ENCODE results near the gene CACNA1S. TPM values are rescaled to one million over a fixed set of nuclear protein-coding genes. Genes with fewer than 3 reads are reported as not detected.

CACNA1S gene
- polyA plus RNA-seq, 3 donors, result 0.51 to 0.76 (median 0.51) TPM

DNA sequence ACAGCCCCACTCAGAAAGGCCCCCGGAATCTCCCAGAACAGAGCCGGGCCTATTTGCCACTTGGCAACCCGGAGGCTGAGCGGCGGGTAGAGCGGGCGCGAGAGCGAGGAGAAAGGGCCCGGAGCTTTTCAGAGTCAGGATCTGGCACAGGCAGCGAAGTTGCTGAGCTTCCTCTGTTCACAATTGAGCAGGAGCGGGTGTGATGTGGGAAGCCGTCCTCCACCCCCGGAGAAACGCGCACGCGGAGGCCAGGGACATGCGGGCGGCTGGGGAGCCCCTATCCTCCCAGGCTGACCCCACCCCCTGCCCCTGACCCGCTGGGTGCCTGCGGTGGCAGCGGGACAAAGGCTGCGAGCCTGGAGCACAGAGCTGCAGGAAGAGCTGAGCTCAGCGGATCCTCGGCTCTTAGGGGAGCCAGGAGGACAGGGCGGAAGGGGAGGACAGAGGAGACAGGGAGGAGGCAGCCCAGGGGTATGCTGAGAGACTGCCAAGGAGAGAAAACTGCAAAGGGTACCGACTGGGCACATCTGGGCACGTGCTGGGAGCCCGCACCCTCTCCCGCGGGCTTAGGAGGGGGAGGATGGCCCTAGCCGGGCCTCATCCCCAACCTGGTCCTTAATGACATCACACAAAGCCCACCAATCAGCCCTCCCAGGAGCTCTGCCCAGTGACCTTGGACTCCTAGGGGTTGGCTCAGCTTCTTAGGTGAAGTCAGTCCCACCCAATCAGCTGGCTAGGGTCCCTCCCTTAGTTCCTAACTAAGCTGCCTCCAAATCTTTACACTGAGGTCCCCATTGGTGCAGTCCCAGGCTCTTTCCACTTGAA is 98.0 kb downstream of the CACNA1S start:
- DNase-seq, result no peak

DNA sequence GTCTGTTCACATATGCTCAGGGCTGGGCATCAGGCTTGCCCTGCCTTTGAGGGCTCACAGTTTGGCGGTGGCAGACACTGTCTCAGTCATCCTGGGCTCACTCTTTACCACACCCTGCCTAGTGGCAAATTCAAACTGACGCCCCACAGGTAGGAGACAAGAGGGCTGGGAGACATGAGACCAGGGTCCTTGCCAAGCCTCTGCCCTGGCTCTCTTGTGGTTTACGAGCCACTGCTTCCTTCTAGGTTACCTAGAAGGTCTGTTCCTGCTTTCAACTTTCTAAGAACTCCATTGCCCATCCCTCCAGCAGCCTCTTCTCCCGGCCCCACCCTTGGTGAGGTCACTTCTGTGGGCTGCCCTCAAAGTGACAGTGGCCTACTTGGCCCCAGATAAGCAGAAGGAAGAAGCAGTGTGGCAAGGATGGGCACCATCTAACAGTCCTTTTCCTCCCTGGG is 99.2 kb downstream of the CACNA1S start:
- no peak for DNase-seq

DNA sequence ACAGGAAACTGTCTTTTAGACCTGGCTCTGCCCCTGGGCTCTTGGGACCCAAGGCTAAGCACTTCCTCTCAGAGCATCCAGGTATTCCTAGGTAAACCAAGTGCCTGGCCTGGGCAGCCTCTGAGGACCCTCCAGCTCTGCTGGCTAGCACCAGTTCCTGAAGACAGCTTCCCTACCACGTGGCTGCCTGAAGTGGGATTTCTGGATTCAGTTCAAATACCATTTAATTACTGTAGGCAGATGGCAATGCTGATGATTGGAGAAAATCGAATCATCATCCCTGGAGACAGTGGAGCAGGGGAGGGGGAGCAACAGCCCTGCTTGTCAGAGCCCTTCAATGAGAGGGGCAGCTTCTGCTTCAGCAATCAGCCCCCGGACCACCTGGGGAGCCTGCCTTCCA is 100.6 kb downstream of the CACNA1S start:
- DNase-seq, result no peak

DNA sequence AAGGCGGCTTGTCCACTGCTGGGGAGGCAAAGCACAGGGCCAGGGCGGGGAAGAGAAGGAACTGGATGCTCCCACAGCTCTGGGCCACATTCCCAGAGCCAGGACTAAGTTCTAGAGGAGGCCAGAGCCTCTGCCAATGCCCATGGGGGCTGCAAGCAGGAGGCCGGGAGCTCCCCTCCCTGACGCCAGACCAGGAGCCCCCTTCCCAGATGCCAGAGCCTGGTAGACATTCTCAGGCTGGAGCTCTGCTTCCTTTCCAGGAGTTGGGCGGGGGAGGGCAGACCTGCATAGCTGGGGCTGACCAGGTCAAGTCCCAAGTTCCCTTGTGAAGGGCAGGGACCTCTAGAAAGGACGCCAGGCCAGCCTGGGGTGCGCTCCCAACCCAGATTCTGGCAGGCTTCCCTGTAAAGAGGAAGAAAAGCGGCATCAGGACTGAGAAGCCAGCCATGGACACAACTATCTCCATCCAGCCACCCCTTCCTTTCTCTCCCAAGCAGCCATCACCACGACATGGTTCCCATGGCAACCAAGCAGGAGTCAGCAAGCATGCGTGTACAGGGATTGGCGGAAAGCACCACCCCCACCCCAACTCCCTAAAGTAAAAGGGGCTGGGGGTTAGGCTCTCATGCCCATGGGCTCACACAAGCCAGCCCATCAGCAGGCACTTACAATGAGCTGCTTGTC is 102.1 kb downstream of the CACNA1S start:
- no peak for DNase-seq

DNA sequence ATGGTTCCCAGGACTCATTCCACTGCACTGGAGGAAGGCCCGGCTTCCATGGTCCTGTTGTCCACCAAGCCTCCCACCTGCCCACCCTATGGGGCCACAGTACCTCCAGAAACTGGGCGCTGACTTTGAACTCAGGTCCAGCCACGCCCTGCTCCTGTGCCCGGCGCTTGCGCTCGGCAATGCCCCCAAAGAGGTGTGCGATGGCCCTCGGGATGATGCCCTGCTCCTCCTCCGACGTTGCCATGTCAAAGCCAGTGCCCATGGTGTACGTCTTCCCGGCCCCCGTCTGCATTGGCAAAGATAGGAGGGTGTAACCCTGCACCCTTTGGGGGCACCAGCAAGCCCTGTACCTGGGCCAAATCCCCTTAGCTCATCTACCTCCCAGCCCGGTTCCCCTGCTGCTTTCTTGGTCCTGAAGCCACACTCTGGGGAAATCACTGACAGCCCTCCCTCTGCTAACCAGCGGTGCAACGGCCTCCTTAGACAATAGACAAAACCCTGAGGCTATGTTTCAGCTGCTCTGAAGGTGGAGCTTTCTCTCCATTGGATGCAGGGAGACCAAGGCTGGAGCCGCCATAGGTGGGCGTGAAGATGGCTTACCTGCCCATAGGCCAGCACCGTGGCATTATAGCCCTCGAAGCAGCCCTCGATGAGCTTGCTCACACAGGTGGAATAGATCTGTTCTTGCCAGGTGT is 103.4 kb downstream of the CACNA1S start:
- no peak for DNase-seq

DNA sequence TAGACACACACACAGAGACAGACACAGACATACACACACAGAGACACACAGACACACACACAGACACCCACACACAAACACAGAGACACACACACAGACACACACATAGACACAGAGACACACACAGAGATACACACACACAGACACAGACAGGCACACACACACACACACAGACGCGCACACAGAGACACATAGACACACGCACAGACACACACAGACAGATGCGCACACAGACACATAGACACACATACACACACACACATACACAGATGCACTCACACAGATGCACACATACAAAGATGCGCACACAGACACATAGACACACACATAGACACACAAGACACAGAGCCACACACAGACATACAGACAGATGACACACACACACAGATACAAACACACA is 104.7 kb downstream of the CACNA1S start:
- no peak for DNase-seq

DNA sequence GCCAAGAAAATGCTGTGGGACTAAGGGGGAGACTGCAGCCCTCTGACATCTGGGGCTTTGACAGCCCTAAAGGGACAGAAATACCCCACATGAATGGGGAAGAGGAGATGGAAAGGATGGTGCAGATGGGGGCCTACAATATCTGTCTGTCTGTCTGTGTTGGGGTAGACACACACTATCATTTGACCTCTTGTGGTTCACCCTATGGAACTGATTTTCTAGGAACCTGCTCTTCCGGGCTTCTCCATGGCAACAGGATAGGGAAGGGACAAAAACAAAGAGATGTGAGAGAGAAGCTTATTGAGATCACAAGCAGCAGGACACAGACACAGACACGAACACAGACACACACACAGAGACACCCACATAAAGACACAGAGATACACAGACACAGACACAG is 105.8 kb downstream of the CACNA1S start:
- DNase-seq, result no peak

DNA sequence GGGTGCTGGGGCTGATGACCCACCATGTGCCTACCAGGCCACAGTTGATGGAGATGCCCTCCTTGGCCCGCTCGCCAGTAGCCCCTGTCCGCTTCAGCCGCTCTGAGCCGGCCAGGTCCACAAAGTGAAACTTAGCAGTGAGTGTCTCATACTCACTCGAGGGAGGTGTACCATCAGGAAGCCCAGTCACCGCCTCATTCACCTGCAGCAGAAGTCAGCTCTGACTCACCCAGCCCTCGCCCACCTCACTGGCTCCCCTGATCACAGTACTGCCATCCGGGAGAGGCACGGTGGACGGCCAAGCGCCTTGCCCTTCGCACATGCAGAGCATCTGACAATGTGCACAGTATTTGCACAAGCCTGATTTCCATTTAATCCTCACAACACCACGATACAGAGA is 107.5 kb downstream of the CACNA1S start:
- DNase-seq, result no peak

DNA sequence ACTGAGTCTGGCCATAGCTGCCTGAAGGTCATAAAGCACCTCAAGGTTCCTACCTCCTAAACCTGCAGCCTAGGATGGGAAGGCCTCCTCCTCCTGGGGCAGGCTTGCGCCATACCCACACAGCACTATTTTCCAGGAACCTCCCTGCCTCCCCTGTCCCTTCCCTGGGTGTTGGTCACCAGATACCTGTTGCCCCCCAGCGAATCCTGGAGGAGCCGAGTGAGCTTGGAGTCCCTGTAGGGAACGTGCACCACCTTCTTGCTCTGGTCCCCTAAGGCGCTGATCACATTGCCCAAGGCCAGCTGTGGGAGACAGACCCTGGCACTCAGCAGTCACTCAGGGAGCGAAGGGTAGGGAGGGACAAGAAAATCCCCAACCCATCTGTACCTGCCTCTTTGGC is 108.1 kb downstream of the CACNA1S start:
- DNase-seq, result no peak

DNA sequence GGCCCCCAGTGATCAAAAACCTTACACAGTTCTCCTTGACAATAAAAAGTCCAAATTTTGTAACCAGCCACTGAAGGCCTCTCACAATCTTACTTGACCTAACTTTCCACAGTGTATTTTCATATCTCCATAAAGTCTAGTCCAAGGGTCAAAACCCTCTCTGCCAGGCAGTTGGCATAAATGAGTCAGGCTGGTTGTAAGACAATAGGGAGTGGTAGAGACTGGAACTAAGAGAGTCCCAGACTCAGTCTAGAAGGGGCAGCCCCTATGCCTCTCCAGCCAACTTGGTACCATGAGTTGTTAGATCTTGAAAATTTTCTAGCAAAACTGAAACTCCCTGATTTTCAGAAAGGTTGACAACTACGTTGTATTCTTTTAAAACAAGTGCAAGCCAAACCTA is 109.7 kb downstream of the CACNA1S start:
- DNase-seq, result no peak

DNA sequence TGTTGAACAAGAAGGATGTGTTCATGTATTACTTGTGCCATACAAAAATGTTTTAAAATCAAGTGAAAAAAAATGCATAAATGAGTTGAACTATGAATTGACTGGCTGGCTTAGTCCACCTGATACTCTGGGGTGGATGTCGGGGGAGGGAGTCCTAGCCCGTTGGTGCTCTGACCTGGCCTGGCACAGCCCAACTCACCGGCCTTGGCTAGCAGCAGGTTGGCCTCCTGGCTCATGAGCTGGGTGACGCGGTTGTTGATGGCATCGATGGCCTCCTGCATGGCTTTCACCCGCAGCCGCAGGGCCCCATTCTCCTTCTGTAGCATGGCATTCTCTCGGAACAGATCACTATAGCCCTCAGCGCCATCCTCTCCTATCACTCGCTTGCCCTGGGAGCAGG is 110.3 kb downstream of the CACNA1S start:
- DNase-seq, result no peak

DNA sequence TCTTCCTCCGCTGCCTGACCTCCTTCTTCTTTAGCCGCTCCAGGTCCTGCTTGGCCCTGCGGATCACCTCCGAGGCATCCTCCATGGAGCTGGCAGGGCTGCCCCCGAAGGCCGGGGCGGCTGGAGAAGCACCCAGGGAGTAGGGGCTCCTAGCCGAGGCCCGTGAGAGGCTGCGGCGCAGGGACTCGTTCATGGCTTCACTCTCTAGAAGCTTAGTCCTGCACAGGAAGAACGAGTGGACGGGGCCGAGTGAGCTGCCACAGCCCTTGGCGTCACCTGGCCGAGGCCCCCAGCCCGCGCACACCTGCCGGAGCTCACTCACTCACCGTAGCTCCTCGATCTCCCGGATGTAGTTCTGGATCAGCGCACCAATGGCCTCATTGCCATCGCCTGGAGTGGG is 111.8 kb downstream of the CACNA1S start:
- DNase-seq, result no peak

DNA sequence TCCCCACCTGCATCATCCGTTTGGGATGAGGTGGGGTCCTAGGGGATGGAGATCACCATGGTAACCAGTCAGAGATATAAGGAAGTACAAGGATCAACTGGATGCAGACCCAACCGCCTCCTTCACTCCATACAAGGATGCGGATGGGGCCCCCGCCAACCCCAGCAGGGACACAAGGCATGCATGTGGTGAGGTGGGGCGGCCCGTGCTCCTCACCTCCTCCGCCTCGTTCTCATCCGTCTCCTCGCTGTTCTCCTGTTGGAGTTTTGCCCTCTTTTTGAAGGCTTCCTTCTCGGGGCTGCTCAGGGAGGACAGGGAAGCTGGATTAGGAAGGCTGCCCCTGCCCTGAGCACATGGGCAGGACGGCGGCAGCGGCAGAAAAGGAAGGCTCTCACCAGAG is 112.6 kb downstream of the CACNA1S start:
- DNase-seq, result no peak

DNA sequence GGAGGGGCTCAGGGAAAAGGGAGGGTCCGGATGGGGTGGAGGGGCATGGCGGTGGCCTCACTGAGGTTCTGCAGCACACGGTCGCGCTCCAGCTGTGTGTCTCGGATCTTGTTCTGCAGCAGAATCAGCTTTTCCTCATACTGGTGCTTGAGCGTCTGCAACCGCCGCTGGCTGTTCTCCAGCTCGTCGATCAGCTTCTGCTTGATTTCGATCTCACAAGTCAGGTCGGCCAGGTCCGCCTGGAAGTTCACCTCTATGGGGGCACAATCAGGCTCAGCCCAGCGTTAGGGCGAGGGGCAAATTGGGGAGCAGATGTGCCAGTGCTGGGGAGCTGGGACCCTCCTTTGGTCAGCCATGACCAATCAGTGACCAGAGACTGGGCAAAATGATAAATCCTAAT is 113.9 kb downstream of the CACNA1S start:
- no peak for DNase-seq

DNA sequence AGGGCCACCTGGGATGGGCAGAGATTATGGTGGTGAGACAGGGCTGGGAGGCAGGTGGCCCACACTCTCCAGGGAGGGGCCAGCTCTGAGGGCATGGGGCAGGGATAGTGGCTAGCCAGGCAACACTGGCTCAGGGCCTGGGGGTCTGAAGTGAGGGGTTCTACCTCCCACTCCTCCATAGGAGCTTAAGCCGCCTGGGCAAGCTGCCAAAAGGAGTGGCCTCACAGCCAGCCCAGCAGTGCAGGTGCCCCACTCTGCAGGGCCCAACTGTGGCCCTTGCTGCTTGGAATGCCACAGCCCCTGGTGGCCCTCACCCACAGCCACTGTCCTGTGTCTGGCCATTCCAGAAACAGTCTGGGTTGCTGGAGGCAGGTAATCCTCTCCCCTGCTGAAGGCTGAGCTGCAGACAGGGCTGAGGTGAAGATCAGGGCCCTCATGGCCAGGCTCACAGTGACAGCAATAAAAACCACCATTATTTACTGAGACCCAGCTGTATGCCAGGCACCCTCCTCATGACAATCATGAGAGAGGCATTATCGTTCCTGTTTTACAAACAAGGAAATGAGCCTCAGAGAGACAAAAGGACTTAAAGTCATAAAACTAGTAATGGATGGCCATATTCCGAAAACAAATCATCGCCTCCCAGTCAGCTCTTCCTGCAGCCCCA is 119.7 kb downstream of the CACNA1S start:
- no peak for DNase-seq

DNA sequence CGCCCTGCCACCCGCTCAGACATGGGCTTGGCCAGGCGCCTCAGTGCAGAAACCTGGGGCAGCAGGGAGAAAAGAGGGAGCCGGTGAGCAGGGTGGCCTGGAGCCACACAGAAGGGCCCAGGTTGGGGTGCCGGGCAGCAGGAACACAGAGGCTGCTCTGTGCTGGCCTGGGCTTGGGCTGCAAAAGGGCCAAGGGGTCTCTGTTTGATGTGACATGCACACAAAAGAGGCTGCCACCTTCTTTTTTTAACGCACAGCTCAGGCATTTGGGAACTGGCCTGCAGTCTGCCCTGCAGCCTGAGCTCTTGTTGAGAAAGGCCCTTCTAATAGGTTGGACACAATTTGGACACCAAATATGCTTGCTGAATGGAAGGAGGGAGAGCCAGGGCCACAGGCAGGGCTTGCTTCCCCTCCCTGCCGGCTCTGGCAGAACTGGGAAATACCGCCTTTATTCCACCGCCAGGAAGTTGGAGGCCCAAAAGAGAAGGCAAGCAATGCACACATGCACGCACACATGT is 121.1 kb downstream of the CACNA1S start:
- DNase-seq, result no peak

DNA sequence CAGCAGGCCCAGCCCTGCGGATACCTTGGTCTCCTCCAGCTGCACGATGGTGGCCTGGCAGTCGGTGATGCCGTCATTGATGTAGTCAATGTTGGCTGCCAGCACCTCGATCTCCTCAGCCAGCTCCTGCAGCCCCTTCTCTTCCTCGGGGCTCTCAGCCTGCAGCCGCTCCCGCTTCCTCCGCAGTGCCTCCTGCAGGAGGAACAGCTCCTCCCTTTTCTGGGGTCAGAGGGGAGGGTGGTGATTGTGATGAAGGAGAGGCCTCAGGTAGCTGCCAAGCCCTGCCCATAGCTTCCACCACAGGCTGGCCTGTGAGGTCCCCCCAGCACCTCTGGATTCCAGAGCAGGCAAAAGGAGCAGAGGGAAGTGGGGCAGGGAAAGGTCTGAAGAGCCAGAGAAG is 122.1 kb downstream of the CACNA1S start:
- DNase-seq, result no peak

Other genes starting within 250 kb of the CACNA1S start
- under 1 TPM in 1 of 3 donors, not detected in 2; 0.07 TPM for gene GPR25, start 239.4 kb downstream of the CACNA1S start, polyA plus RNA-seq (ENCODE audit: insufficient read length in 3 of 3)
- gene INAVA, start 217.5 kb downstream of the CACNA1S start, polyA plus RNA-seq (ENCODE audit: insufficient read length in 3 of 3), result 10 to 100 TPM; 36.5 to 49.0 (median 46.5) TPM
- gene KIF21B, start 88.7 kb downstream of the CACNA1S start, polyA plus RNA-seq (ENCODE audit: insufficient read length in 3 of 3), result 1 to 10 TPM; 2.4 to 3.2 (median 2.9) TPM
- gene ASCL5, start 14.8 kb upstream of the CACNA1S start, polyA plus RNA-seq (ENCODE audit: insufficient read length in 3 of 3), result under 1 TPM; 0.15 to 0.36 (median 0.20) TPM
- 100 to 1,000 TPM; 150 to 166 (median 156) TPM for gene TMEM9, start 42.0 kb upstream of the CACNA1S start, polyA plus RNA-seq (ENCODE audit: insufficient read length in 3 of 3)
- gene IGFN1, start 78.4 kb upstream of the CACNA1S start, polyA plus RNA-seq (ENCODE audit: insufficient read length in 3 of 3), result 1 to 10 TPM in 1 of 3 donors, under 1 TPM in 2; 0.74 to 1.1 (median 0.78) TPM
- under 1 TPM; 0.12 to 0.24 (median 0.13) TPM for gene PKP1, start 171.1 kb upstream of the CACNA1S start, polyA plus RNA-seq (ENCODE audit: insufficient read length in 3 of 3)

Data from renal pelvis (tissue), 4 donors.